Keratinocyte (primary cell): ENCODE measurements around the gene PRSS37. TPM values are rescaled to one million over a fixed set of nuclear protein-coding genes. Genes with fewer than 3 reads are reported as not detected.
"Not testable (repeated sequence)": the region's sequence is repeated elsewhere in the genome, so short reads cannot be mapped to it uniquely, and the experiment has no call there.

Experiments used
- DNase-seq: peaks from one replicate; pipeline ENCODE4 v3.0.0-alpha.2; 2011; ENCODE audit warnings: low read depth, missing footprints, low spot score
- FAIRE-seq: peaks from 2 replicates; lab custom pipeline; 2011; peaks lifted over from hg19 to GRCh38; lab: Jason Lieb, UNC
- H2AFZ ChIP-seq: 2 replicates; pipeline ENCODE4 v1.6.0; 2012; ENCODE audit warnings: low read length, control low read depth, inconsistent platforms; ENCODE audit not compliant: control insufficient read depth
- H3K27ac ChIP-seq: 2 replicates; pipeline ENCODE4 v1.5.1; 2011; ENCODE audit warnings: low read length; ENCODE audit not compliant: control insufficient read depth, insufficient read depth
- H3K27me3 ChIP-seq: 3 replicates; pipeline ENCODE4 v1.6.0; 2011; ENCODE audit warnings: low read length; ENCODE audit not compliant: control insufficient read depth, insufficient read depth; ENCODE audit errors: extremely low read depth
- H3K36me3 ChIP-seq, 2 experiments: 2 replicates in 1 of 2; 3 replicates in 1 of 2; pipeline ENCODE4 v1.5.1; 2011; ENCODE audit warnings: low read length in 2 of 2, mild to moderate bottlenecking in 1 of 2; ENCODE audit not compliant: control insufficient read depth in 2 of 2, insufficient read depth in 2 of 2; ENCODE audit errors: extremely low read depth in 1 of 2
- H3K4me1 ChIP-seq: 3 replicates; pipeline ENCODE4 v1.5.1; 2011; ENCODE audit warnings: low read length; ENCODE audit not compliant: control insufficient read depth, insufficient read depth; ENCODE audit errors: extremely low read depth
- H3K4me2 ChIP-seq: 3 replicates; pipeline ENCODE4 v1.6.0; 2011; ENCODE audit warnings: low read depth, low read length; ENCODE audit not compliant: control insufficient read depth, insufficient read depth; ENCODE audit errors: extremely low read depth
- H3K4me3 ChIP-seq, 3 experiments: fragments of 200-600 bp in 1 of 3; sonication (generic) in 1 of 3; 2 replicates in 2 of 3; 3 replicates in 1 of 3; pipeline ENCODE4 v1.5.1; 2011 to 2016; ENCODE audit warnings: low read length in 3 of 3, mild to moderate bottlenecking in 3 of 3, control low read depth in 2 of 3, inconsistent platforms in 1 of 3, low read depth in 1 of 3, mixed read lengths in 1 of 3, mixed run types in 1 of 3, moderate library complexity in 1 of 3; ENCODE audit not compliant: control insufficient read depth in 2 of 3, insufficient read depth in 2 of 3; ENCODE audit errors: extremely low read depth in 1 of 3
- H3K79me2 ChIP-seq: 2 replicates; pipeline ENCODE4 v1.6.0; 2012; ENCODE audit warnings: low read length; ENCODE audit not compliant: control insufficient read depth, insufficient read depth
- H3K9ac ChIP-seq: 3 replicates; pipeline ENCODE4 v1.6.0; 2011; ENCODE audit warnings: low read length; ENCODE audit not compliant: control insufficient read depth, insufficient read depth; ENCODE audit errors: extremely low read depth
- H3K9me1 ChIP-seq: 3 replicates; pipeline ENCODE4 v1.6.0; 2011; ENCODE audit warnings: low read length; ENCODE audit not compliant: control insufficient read depth, insufficient read depth; ENCODE audit errors: extremely low read depth
- H3K9me3 ChIP-seq: 2 replicates; pipeline ENCODE4 v1.5.1; 2012; ENCODE audit warnings: low read depth, low read length; ENCODE audit not compliant: control insufficient read depth
- H4K20me1 ChIP-seq: 3 replicates; pipeline ENCODE4 v1.6.0; 2011; ENCODE audit warnings: low read length; ENCODE audit not compliant: control insufficient read depth, insufficient read depth; ENCODE audit errors: extremely low read depth
- CTCF ChIP-seq, 3 experiments: IDR thresholded peaks in 1 of 3; conservative IDR thresholded peaks in 1 of 3; optimal IDR thresholded peaks in 1 of 3; 2 replicates in 2 of 3; 3 replicates in 1 of 3; pipeline versions ENCODE3 to v1.5.1; 2011; ENCODE audit warnings: low read length in 3 of 3, mild to moderate bottlenecking in 3 of 3, moderate library complexity in 2 of 3, control low read depth in 1 of 3, inconsistent platforms in 1 of 3; ENCODE audit not compliant: insufficient read depth in 2 of 3; ENCODE audit errors: extremely low read depth in 1 of 3
- EZH2 ChIP-seq: IDR thresholded peaks from one replicate; pipeline ENCODE4 v1.6.1; 2012; ENCODE audit warnings: inconsistent platforms, mild to moderate bottlenecking, low read length, moderate library complexity
- dilution Hi-C: fragments of 300-500 bp; cut with MboI; formaldehyde crosslinking; loops from one replicate; pipeline ENCODE4 v1.7.0; 2020; ENCODE audit warnings: low sequenced_read_pairs; ENCODE audit not compliant: extremely low pct_ligation_motif_present
- polyA plus RNA-seq, 5 experiments: library from polyadenylated mRNA; depleted of rRNA in 3 of 5; stranded (reverse) in 3 of 5; stranded (forward) in 1 of 5; unstranded in 1 of 5; fragments of >200 nt; gene quantifications; 1 replicate in 1 of 5; 2 replicates in 3 of 5; 3 replicates in 1 of 5; pipeline versions ENCODE4 v1.2.1 to v1.2.3, GENCODE V29; 2011 to 2012; ENCODE audit warnings: missing spikeins in 2 of 5, low read depth in 1 of 5, low replicate concordance in 1 of 5

The PRSS37 gene
- polyA plus RNA-seq, 1 donor (not counting 4 experiments of a cell fraction or from before 2014, with no cell fraction given): not detected

GRCh38 chr7:141839256-141839655 is 2.0 kb downstream of the PRSS37 start:
- Histone ChIP-seq H4K20me1 (no peaks in the 10 kb centered on the region), H3K9me3 (no peaks in the 10 kb centered on the region), H3K4me1 (no peaks in the 10 kb centered on the region), H3K9me1 (no peaks in the 10 kb centered on the region), H3K4me3 (no peak overlapping the region), H3K36me3 (no peaks in the 10 kb centered on the region), H2AFZ (no peak overlapping the region), H3K27ac (no peak overlapping the region), H3K27me3 (no peaks in the 10 kb centered on the region), H3K79me2 (no peaks in the 10 kb centered on the region), H3K9ac (no peak overlapping the region), H3K4me2 (no peak overlapping the region)
- DNase-seq: no peak
- dilution Hi-C loops: no loop called here
- no peak for FAIRE-seq
- TF ChIP-seq EZH2: no peak

GRCh38 chr7:141838581-141838980 is 2.7 kb downstream of the PRSS37 start:
- no peak overlapping the region for H3K27ac ChIP-seq
- dilution Hi-C loops: no loop called here
- no peaks in the 10 kb centered on the region for H3K9me3 ChIP-seq
- DNase-seq (no peak), FAIRE-seq (no peak)
- no peaks in the 10 kb centered on the region for H4K20me1 ChIP-seq
- no peaks in the 10 kb centered on the region for H3K79me2 ChIP-seq
- no peak for TF ChIP-seq EZH2
- no peak for TF ChIP-seq CTCF (optimal IDR thresholded peaks at IDR 0.05 in 1 of 3, IDR thresholded peaks at IDR 0.05 in 1 of 3, conservative IDR thresholded peaks at IDR 0.05 in 1 of 3; ENCODE audit: extremely low read depth in 1 of 3, insufficient read depth in 2 of 3, low read length in 3 of 3)
- no peaks in the 10 kb centered on the region for H3K4me1 ChIP-seq
- H3K9me1 ChIP-seq: no peaks in the 10 kb centered on the region
- H3K27me3 ChIP-seq: no peaks in the 10 kb centered on the region
- H2AFZ ChIP-seq: no peak overlapping the region
- no peak overlapping the region for H3K9ac ChIP-seq
- no peak overlapping the region for H3K4me3 ChIP-seq
- no peak overlapping the region for H3K4me2 ChIP-seq
- no peaks in the 10 kb centered on the region for H3K36me3 ChIP-seq

GRCh38 chr7:141837683-141838082 is 3.6 kb downstream of the PRSS37 start:
- H3K4me3 ChIP-seq: no peak overlapping the region
- DNase-seq: no peak
- no peaks in the 10 kb centered on the region for H3K36me3 ChIP-seq
- TF ChIP-seq CTCF (optimal IDR thresholded peaks at IDR 0.05 in 1 of 3, IDR thresholded peaks at IDR 0.05 in 1 of 3, conservative IDR thresholded peaks at IDR 0.05 in 1 of 3; ENCODE audit: extremely low read depth in 1 of 3, insufficient read depth in 2 of 3, low read length in 3 of 3) (no peak), EZH2 (no peak)
- dilution Hi-C loops: no loop called here
- H3K4me1 ChIP-seq: no peaks in the 10 kb centered on the region
- no peaks in the 10 kb centered on the region for H4K20me1 ChIP-seq
- FAIRE-seq: no peak
- H3K27me3 ChIP-seq: no peaks in the 10 kb centered on the region
- no peaks in the 10 kb centered on the region for H3K9me3 ChIP-seq
- H3K4me2 ChIP-seq: no peak overlapping the region
- H3K79me2 ChIP-seq: no peaks in the 10 kb centered on the region
- no peak overlapping the region for H2AFZ ChIP-seq
- H3K27ac ChIP-seq: no peak overlapping the region
- no peak overlapping the region for H3K9ac ChIP-seq
- H3K9me1 ChIP-seq: no peaks in the 10 kb centered on the region

- H4K20me1 ChIP-seq, FAIRE-seq, H3K4me3 ChIP-seq, H3K9me1 ChIP-seq, H3K9me3 ChIP-seq, H3K27me3 ChIP-seq, H3K4me2 ChIP-seq, H3K27ac ChIP-seq, H3K4me1 ChIP-seq, H3K79me2 ChIP-seq, dilution Hi-C loops, H3K9ac ChIP-seq, H3K36me3 ChIP-seq, H2AFZ ChIP-seq, DNase-seq: not testable (repeated sequence)
Measured at GRCh38 chr7:141822432-141822831, 18.9 kb downstream of the PRSS37 start.
